Naive thymus-derived CD4-positive, alpha-beta T cell (primary cell): ENCODE results near the gene CCSER1. TPM values are rescaled to one million over a fixed set of nuclear protein-coding genes. Genes with fewer than 3 reads are reported as not detected.

Experiments used
- ATAC-seq: fragments of 150-1000 bp; cut with Tn5 transposase; 2 replicates; pipeline ENCODE4 v1.10.0; 2021; ENCODE audit warnings: mild to moderate bottlenecking, moderate library complexity
- CTCF ChIA-PET: fragments of 350-600 bp; sonication (Branson Sonifier 250); formaldehyde crosslinking; loops from one replicate; lab custom pipeline; 2021; ENCODE audit warnings: antibody characterized with exemption; lab: Charles Lee
- POLR2A ChIA-PET: fragments of 350-600 bp; sonication (Branson Sonifier 250); formaldehyde crosslinking; loops from one replicate; lab custom pipeline; 2021; ENCODE audit warnings: antibody characterized with exemption, inconsistent platforms; lab: Charles Lee
- DNase-seq, 9 donors: peaks; one replicate each; pipeline versions ENCODE4 v3.0.0 to v3.0.0-alpha.2; 2020 to 2022; ENCODE audit warnings: mixed read lengths in 1 of 9
- H3K27ac ChIP-seq: one replicate; pipeline ENCODE4 v1.7.0; 2013; ENCODE audit warnings: mild to moderate bottlenecking, low read depth, low read length, moderate library complexity
- H3K27me3 ChIP-seq, 2 donors: one replicate each; pipeline ENCODE4 v1.7.0; 2013; ENCODE audit warnings: low read length in 2 of 2, mild to moderate bottlenecking in 2 of 2, moderate library complexity in 2 of 2; ENCODE audit not compliant: control insufficient read depth in 2 of 2, insufficient read depth in 2 of 2
- H3K36me3 ChIP-seq, 3 experiments: 1 replicate in 2 of 3; 2 replicates in 1 of 3; pipeline ENCODE4 v1.7.0; 2013; ENCODE audit warnings: low read length in 3 of 3, mild to moderate bottlenecking in 3 of 3, moderate library complexity in 1 of 3; ENCODE audit not compliant: insufficient read depth in 3 of 3, control insufficient read depth in 2 of 3
- H3K4me1 ChIP-seq, 2 donors: one replicate each; pipeline ENCODE4 v1.7.0; 2013; ENCODE audit warnings: low read length in 2 of 2, mild to moderate bottlenecking in 2 of 2, moderate library complexity in 1 of 2; ENCODE audit not compliant: control insufficient read depth in 2 of 2, insufficient read depth in 2 of 2
- H3K4me3 ChIP-seq: 2 replicates; pipeline ENCODE4 v1.7.0; 2013; ENCODE audit warnings: mild to moderate bottlenecking, low read length
- H3K9me3 ChIP-seq, 3 experiments: 1 replicate in 2 of 3; 2 replicates in 1 of 3; pipeline ENCODE4 v1.7.0; 2013; ENCODE audit warnings: low read length in 3 of 3; ENCODE audit not compliant: control insufficient read depth in 2 of 3
- H3K27ac Mint-ChIP-seq, 9 donors: one replicate each; pipeline ENCODE4 v1.8.0; 2020 to 2022; ENCODE audit warnings: mixed read lengths in 9 of 9, mild to moderate bottlenecking in 8 of 9, moderate library complexity in 5 of 9, inconsistent platforms in 2 of 9
- H3K27me3 Mint-ChIP-seq, 5 donors: one replicate each; pipeline ENCODE4 v1.8.0; 2021 to 2022; ENCODE audit warnings: mixed read lengths in 5 of 5, mild to moderate bottlenecking in 1 of 5
- H3K36me3 Mint-ChIP-seq, 5 donors: one replicate each; pipeline ENCODE4 v1.8.0; 2020 to 2022; ENCODE audit warnings: mixed read lengths in 5 of 5, mild to moderate bottlenecking in 3 of 5, inconsistent platforms in 1 of 5
- H3K4me1 Mint-ChIP-seq, 7 donors: one replicate each; pipeline ENCODE4 v1.8.0; 2020 to 2022; ENCODE audit warnings: mixed read lengths in 7 of 7, mild to moderate bottlenecking in 3 of 7, inconsistent platforms in 1 of 7
- H3K4me3 Mint-ChIP-seq, 10 donors: one replicate each; pipeline ENCODE4 v1.8.0; 2020 to 2022; ENCODE audit warnings: mild to moderate bottlenecking in 10 of 10, mixed read lengths in 10 of 10, moderate library complexity in 6 of 10, inconsistent platforms in 2 of 10
- H3K9me3 Mint-ChIP-seq, 11 donors: one replicate each; pipeline ENCODE4 v1.8.0; 2020 to 2022; ENCODE audit warnings: mixed read lengths in 11 of 11, mild to moderate bottlenecking in 4 of 11, inconsistent platforms in 1 of 11, moderate library complexity in 1 of 11
- intact Hi-C, 2 donors: fragments of 100-400 bp; cut with micrococcal nuclease; formaldehyde crosslinking; loops; one replicate each; pipeline ENCODE4 v1.15.1; 2023
- polyA plus RNA-seq, 2 donors: library from polyadenylated mRNA; unstranded; fragments of 300-500 nt; fragmentation: Illumina TruSeq; gene quantifications; one replicate each; pipeline ENCODE4 v1.2.3, GENCODE V29; 2021
- total RNA-seq, 6 experiments: library from RNA in 5 of 6; stranded (reverse) in 5 of 6; gene quantifications; 1 replicate in 5 of 6; 2 replicates in 1 of 6; pipeline ENCODE4 v1.2.3 and lab custom pipeline; 2021 to 2026

CCSER1 gene
- total and polyA plus RNA-seq, 7 experiments from 2014 or later = 0.30 to 4.0 (median 1.4) TPM; not detected in 3

DNA sequence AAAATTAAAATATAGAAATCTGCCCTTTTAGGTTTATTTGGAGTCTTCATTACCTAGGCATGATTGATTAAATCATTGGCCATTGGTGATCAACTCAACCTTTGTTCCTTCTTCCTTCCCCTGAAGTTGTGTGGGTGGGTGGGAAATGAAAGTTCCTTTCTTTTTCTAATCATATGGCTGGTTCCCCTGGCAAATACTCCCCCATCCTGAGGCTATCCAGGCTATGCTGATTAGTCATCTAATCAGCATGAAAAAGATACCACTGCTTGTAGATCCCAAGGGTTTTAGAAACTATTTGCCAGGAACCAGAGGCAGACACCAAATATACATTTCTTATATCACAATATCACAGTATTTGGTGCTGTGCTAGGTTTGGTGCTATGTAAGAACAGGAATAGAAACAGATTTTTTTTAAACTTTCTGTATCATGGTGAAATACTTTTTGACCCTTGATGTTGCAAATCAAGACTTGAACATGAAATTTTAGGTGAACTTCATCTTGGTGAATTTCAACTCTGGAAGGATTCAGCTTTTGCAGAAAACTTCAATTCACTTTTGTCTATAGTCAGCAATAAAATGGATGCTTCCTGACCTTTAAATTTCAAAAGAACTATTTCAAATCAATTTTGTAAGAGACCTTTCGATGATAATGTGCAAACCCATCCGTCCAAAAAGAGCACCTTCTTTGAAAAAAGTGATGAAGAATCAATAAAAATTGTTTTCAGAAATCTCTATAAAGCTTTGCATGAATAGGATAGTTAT, 71.1 kb downstream of the CCSER1 start:
- no peaks in the 10 kb centered on the region for H3K36me3 ChIP-seq
- H3K9me3 Mint-ChIP-seq = peaks cover 0 to 6% (median 0%) of the 10 kb centered on the region in 11 donors
- no peaks in the 10 kb centered on the region for H3K36me3 Mint-ChIP-seq
- H3K27ac ChIP-seq = no peak overlapping the region
- intact Hi-C loops = no loop called here
- H3K4me3 ChIP-seq = no peak overlapping the region
- no peak overlapping the region for H3K4me3 Mint-ChIP-seq
- no peaks in the 10 kb centered on the region for H3K27me3 ChIP-seq
- no peaks in the 10 kb centered on the region for H3K9me3 ChIP-seq
- DNase-seq (no peak), ATAC-seq (no peak)
- no peaks in the 10 kb centered on the region for H3K4me1 ChIP-seq
- no peaks in the 10 kb centered on the region for H3K4me1 Mint-ChIP-seq
- CTCF ChIA-PET = no interaction called here
- POLR2A ChIA-PET = no interaction called here
- H3K27ac Mint-ChIP-seq = no peak overlapping the region
- no peaks in the 10 kb centered on the region for H3K27me3 Mint-ChIP-seq

GRCh38 chr4:90207887-90208454, 80.8 kb downstream of the CCSER1 start:
- no peaks in the 10 kb centered on the region for H3K27me3 ChIP-seq

DNA sequence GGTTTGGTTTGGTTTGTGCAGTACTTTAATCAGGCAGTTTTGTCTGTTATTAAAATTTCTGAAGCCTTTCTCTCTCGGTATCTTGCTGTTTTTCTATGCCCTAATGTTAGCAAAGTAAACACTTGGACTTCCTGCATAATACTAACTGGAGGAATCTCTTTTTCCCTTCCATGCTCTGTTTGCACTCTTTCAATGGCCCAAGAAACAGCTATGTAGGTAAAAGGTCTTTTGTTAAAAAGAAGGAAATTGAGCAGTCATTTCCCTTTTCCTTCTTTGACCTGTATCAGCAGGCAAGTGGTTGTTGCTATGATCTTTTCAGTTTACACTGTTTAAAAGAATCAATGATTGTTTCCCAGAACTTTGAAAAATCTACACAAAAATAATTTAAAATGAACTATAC, 82.7 kb downstream of the CCSER1 start:
- H3K4me3 Mint-ChIP-seq = no peak overlapping the region
- H3K27me3 Mint-ChIP-seq = no peaks in the 10 kb centered on the region
- Histone ChIP-seq H3K4me3 (no peak overlapping the region), H3K36me3 (no peaks in the 10 kb centered on the region), H3K9me3 (no peaks in the 10 kb centered on the region), H3K27ac (no peak overlapping the region), H3K27me3 (no peaks in the 10 kb centered on the region), H3K4me1 (no peaks in the 10 kb centered on the region)
- ChIA-PET POLR2A (no interaction called here), CTCF (no interaction called here)
- intact Hi-C loops = no loop called here
- no peak overlapping the region for H3K27ac Mint-ChIP-seq
- ATAC-seq (no peak), DNase-seq (no peak)
- peaks cover 0 to 5% (median 0%) of the 10 kb centered on the region in 5 donors for H3K36me3 Mint-ChIP-seq
- H3K9me3 Mint-ChIP-seq = peaks cover 0 to 19% (median 4%) of the 10 kb centered on the region in 11 donors
- H3K4me1 Mint-ChIP-seq = no peaks in the 10 kb centered on the region

More at GRCh38 chr4:90207887-90208454, 80.8 kb downstream of the CCSER1 start:
- CTCF ChIA-PET = no interaction called here
- Histone ChIP-seq H3K4me3 (no peak overlapping the region), H3K9me3 (no peaks in the 10 kb centered on the region), H3K36me3 (no peaks in the 10 kb centered on the region), H3K4me1 (no peaks in the 10 kb centered on the region), H3K27ac (no peak overlapping the region)
- POLR2A ChIA-PET = no interaction called here
- Mint-ChIP-seq H3K27me3 (no peaks in the 10 kb centered on the region), H3K9me3 (peaks cover 0 to 19% (median 6%) of the 10 kb centered on the region in 11 donors), H3K36me3 (peaks cover 0 to 5% (median 0%) of the 10 kb centered on the region in 5 donors), H3K4me1 (no peaks in the 10 kb centered on the region), H3K4me3 (no peak overlapping the region), H3K27ac (no peak overlapping the region)
- no peak for ATAC-seq
- no peak for DNase-seq
- intact Hi-C loops = no loop called here

DNA sequence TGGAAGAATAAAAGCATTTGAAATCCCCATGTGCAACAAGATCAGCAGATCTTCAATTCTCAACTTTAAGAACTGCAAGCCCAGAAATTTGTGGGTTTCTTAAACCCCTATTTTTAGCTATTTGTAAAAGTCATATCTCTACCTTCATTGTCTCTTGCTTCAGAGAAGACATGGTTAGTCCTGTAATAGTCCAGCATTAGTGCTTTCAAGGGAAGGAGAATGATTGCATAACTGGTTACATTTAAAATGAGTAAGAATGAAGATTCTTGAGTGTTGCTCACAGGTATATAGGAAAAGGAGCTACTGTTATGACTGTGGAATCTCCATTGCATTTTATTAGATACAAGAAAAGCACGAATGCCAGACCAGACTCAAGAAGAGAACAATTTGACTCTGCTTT, 84.0 kb downstream of the CCSER1 start:
- Mint-ChIP-seq H3K4me3 (no peak overlapping the region), H3K27ac (no peak overlapping the region), H3K9me3 (peaks cover 0 to 10% (median 3%) of the 10 kb centered on the region in 11 donors), H3K27me3 (no peaks in the 10 kb centered on the region), H3K4me1 (no peaks in the 10 kb centered on the region), H3K36me3 (peaks cover 0 to 3% (median 0%) of the 10 kb centered on the region in 5 donors)
- POLR2A ChIA-PET = no interaction called here
- intact Hi-C loops = no loop called here
- CTCF ChIA-PET = no interaction called here
- DNase-seq = no peak
- no peaks in the 10 kb centered on the region for H3K27me3 ChIP-seq
- no peak overlapping the region for H3K27ac ChIP-seq
- no peaks in the 10 kb centered on the region for H3K36me3 ChIP-seq
- ATAC-seq = no peak
- H3K4me3 ChIP-seq = no peak overlapping the region
- H3K9me3 ChIP-seq = no peaks in the 10 kb centered on the region
- H3K4me1 ChIP-seq = no peaks in the 10 kb centered on the region

GRCh38 chr4:90215286-90215685, 88.1 kb downstream of the CCSER1 start:
- Histone ChIP-seq H3K27me3 (no peaks in the 10 kb centered on the region), H3K9me3 (no peaks in the 10 kb centered on the region), H3K4me3 (no peak overlapping the region), H3K27ac (no peak overlapping the region), H3K36me3 (no peaks in the 10 kb centered on the region), H3K4me1 (no peaks in the 10 kb centered on the region)
- Mint-ChIP-seq H3K27ac (no peak overlapping the region), H3K4me3 (no peak overlapping the region), H3K9me3 (peaks cover 0 to 4% (median 0%) of the 10 kb centered on the region in 11 donors), H3K4me1 (no peaks in the 10 kb centered on the region), H3K27me3 (peaks cover 0 to 6% (median 0%) of the 10 kb centered on the region in 5 donors), H3K36me3 (no peaks in the 10 kb centered on the region)
- intact Hi-C loops = no loop called here
- POLR2A ChIA-PET = no interaction called here
- DNase-seq = no peak
- CTCF ChIA-PET = no interaction called here
- no peak for ATAC-seq

DNA sequence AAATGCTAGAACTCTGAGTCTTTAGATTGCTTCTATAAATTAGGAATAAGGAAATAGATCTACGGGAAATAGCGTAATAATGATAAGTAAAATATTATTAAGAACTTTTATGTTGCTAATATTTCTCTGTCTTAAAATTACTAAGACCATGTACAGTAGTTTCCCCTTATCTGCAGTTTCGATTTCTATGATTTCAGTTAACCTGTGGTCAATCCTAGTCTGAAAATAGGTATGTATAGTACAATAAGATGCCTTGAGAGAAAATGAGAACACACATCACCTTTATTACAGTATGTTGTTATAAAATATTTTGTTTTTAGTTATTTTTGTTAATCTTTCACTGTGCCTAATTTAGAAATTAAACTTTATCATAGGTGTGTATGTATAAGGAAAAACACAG, 92.6 kb downstream of the CCSER1 start:
- DNase-seq (no peak), ATAC-seq (no peak)
- intact Hi-C loops = no loop called here
- Histone ChIP-seq H3K27me3 (no peaks in the 10 kb centered on the region), H3K4me3 (no peak overlapping the region), H3K36me3 (no peaks in the 10 kb centered on the region), H3K27ac (no peak overlapping the region), H3K4me1 (no peaks in the 10 kb centered on the region), H3K9me3 (no peaks in the 10 kb centered on the region)
- Mint-ChIP-seq H3K27ac (no peak overlapping the region), H3K4me1 (no peaks in the 10 kb centered on the region), H3K9me3 (peaks cover 0 to 4% (median 0%) of the 10 kb centered on the region in 11 donors), H3K27me3 (peaks cover 0 to 6% (median 0%) of the 10 kb centered on the region in 5 donors), H3K36me3 (no peaks in the 10 kb centered on the region), H3K4me3 (no peak overlapping the region)
- POLR2A ChIA-PET = no interaction called here
- CTCF ChIA-PET = no interaction called here

DNA sequence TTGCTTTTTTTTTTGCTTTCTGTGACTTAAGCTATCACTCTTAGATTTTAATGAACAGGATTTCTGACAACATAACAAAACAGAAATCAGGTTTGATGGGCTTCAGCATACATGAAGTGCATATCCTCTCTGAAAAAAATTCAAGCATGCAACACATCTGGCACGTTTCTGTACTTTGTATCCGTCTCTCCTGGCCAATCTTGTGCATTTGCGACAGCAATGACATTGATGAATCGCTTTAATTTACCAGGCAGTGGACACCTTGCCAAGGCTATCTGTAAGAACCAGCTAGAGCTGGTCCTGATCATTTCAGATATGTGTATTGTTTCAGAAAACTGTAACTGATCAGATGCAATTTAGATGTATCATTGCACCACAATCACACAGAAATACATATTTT, 93.3 kb downstream of the CCSER1 start:
- H3K36me3 ChIP-seq = no peaks in the 10 kb centered on the region
- H3K4me1 Mint-ChIP-seq = no peaks in the 10 kb centered on the region
- H3K4me3 Mint-ChIP-seq = no peak overlapping the region
- ATAC-seq (no peak), DNase-seq (no peak)
- H3K4me3 ChIP-seq = no peak overlapping the region
- no peaks in the 10 kb centered on the region for H3K4me1 ChIP-seq
- CTCF ChIA-PET = no interaction called here
- H3K36me3 Mint-ChIP-seq = no peaks in the 10 kb centered on the region
- no peaks in the 10 kb centered on the region for H3K9me3 ChIP-seq
- H3K27ac Mint-ChIP-seq = no peak overlapping the region
- no peak overlapping the region for H3K27ac ChIP-seq
- H3K27me3 Mint-ChIP-seq = peaks cover 0 to 6% (median 0%) of the 10 kb centered on the region in 5 donors
- intact Hi-C loops = no loop called here
- H3K9me3 Mint-ChIP-seq = peaks cover 0 to 4% (median 0%) of the 10 kb centered on the region in 11 donors
- no peaks in the 10 kb centered on the region for H3K27me3 ChIP-seq
- POLR2A ChIA-PET = no interaction called here
